HG02763 (cell line): Measurements from ENCODE around the gene ZBTB48.
A peak's percentile ranks its signal among the peaks of the same experiment; 100 is the strongest.

Source experiments
- ATAC-seq: cut with Tn5 transposase; IDR thresholded peaks from one replicate; pipeline ENCODE4 v1.9.1; 2021; ENCODE audit warnings: mild to moderate bottlenecking, moderate library complexity; ENCODE audit not compliant: unreplicated experiment

The ZBTB48 gene

GRCh38 chr1:6603915-6604558 is 24.2 kb downstream of the ZBTB48 start:
- ATAC-seq = no peak

GRCh38 chr1:6612641-6613360 is 33.0 kb downstream of the ZBTB48 start:
- ATAC-seq = peak; percentile 24

GRCh38 chr1:6613361-6614018 is 33.7 kb downstream of the ZBTB48 start, which contains the start of gene PHF13:
Gene PHF13 (plus strand): TSS chr1:6613731. CDS start chr1:6614067, 336 bp downstream.
- ATAC-seq = peak; percentile 92

GRCh38 chr1:6614019-6614928 is 34.5 kb downstream of the ZBTB48 start:
- ATAC-seq = no peak

GRCh38 chr1:6614929-6615785 is 35.4 kb downstream of the ZBTB48 start:
- no peak for ATAC-seq

- no peak for ATAC-seq
Measured at GRCh38 chr1:6619045-6619444, 39.3 kb downstream of the ZBTB48 start.

GRCh38 chr1:6621429-6622391 is 41.9 kb downstream of the ZBTB48 start:
- no peak for ATAC-seq

- ATAC-seq = no peak
Measured at GRCh38 chr1:6622396-6623152, 42.8 kb downstream of the ZBTB48 start.

- no peak for ATAC-seq
Measured at GRCh38 chr1:6623269-6623965, 43.6 kb downstream of the ZBTB48 start.

GRCh38 chr1:6624710-6625583 is 45.2 kb downstream of the ZBTB48 start, which contains the start of gene THAP3:
Gene THAP3 (plus strand): TSS chr1:6624868. CDS start chr1:6625219, 351 bp downstream.
- ATAC-seq = peak; percentile 77

- ATAC-seq = no peak
Measured at GRCh38 chr1:6625584-6626149, 45.9 kb downstream of the ZBTB48 start.

- ATAC-seq = no peak
Measured at GRCh38 chr1:6627031-6627430, 47.2 kb downstream of the ZBTB48 start.

GRCh38 chr1:6627841-6628545 is 48.2 kb downstream of the ZBTB48 start:
- no peak for ATAC-seq

GRCh38 chr1:6628971-6629479 is 49.2 kb downstream of the ZBTB48 start:
- no peak for ATAC-seq

- ATAC-seq = no peak
Measured at GRCh38 chr1:6630027-6630426, 50.2 kb downstream of the ZBTB48 start.
